ENCODE results near the gene SP9.

SP9 gene

GRCh38 chr2:174334781-174335251 lies at the start of gene SP9:
TSS of gene SP9 (plus strand) at chr2:174334954. CDS start at chr2:174335093, 139 bp downstream.
- peak within 1 kb of the TSS; percentile 30 for H3K4me3 ChIP-seq (ENCODE audit: low read depth, low read length)

GRCh38 chr2:174286172-174286571 lies 48.6 kb upstream of the SP9 start:
- H3K4me3 ChIP-seq (ENCODE audit: low read depth, low read length): no peak overlapping the region

GRCh38 chr2:174292908-174293307 lies 41.8 kb upstream of the SP9 start:
- H3K4me3 ChIP-seq (ENCODE audit: low read depth, low read length): no peak overlapping the region

GRCh38 chr2:174300114-174300513 lies 34.6 kb upstream of the SP9 start:
- H3K4me3 ChIP-seq (ENCODE audit: low read depth, low read length): no peak overlapping the region

- H3K4me3 ChIP-seq (ENCODE audit: low read depth, low read length): no peak overlapping the region
Observed at GRCh38 chr2:174312581-174313234, 22.0 kb upstream of the SP9 start.

GRCh38 chr2:174322149-174322548 lies 12.6 kb upstream of the SP9 start:
- no peak overlapping the region for H3K4me3 ChIP-seq (ENCODE audit: low read depth, low read length)

GRCh38 chr2:174322746-174323145 lies 12.0 kb upstream of the SP9 start:
- H3K4me3 ChIP-seq (ENCODE audit: low read depth, low read length): no peak overlapping the region

- H3K4me3 ChIP-seq (ENCODE audit: low read depth, low read length): no peak overlapping the region
Observed at GRCh38 chr2:174324530-174324929, 10.2 kb upstream of the SP9 start.

GRCh38 chr2:174325373-174326160 lies 9.2 kb upstream of the SP9 start:
- peak overlapping the region; percentile 65 for H3K4me3 ChIP-seq (ENCODE audit: low read depth, low read length)

GRCh38 chr2:174326161-174327020 lies 8.4 kb upstream of the SP9 start:
- peak overlapping the region; percentile 65 for H3K4me3 ChIP-seq (ENCODE audit: low read depth, low read length)

- H3K4me3 ChIP-seq (ENCODE audit: low read depth, low read length): no peak overlapping the region
Observed at GRCh38 chr2:174327021-174327840, 7.5 kb upstream of the SP9 start.

- H3K4me3 ChIP-seq (ENCODE audit: low read depth, low read length): no peak overlapping the region
Observed at GRCh38 chr2:174327841-174328113, 7.0 kb upstream of the SP9 start.

- peak overlapping the region; percentile 8 for H3K4me3 ChIP-seq (ENCODE audit: low read depth, low read length)
Observed at GRCh38 chr2:174328114-174328960, 6.4 kb upstream of the SP9 start.

GRCh38 chr2:174328961-174329715 lies 5.6 kb upstream of the SP9 start:
- no peak overlapping the region for H3K4me3 ChIP-seq (ENCODE audit: low read depth, low read length)

- no peak overlapping the region for H3K4me3 ChIP-seq (ENCODE audit: low read depth, low read length)
Observed at GRCh38 chr2:174330945-174331594, 3.7 kb upstream of the SP9 start.

GRCh38 chr2:174331595-174332216 lies 3.0 kb upstream of the SP9 start:
- no peak overlapping the region for H3K4me3 ChIP-seq (ENCODE audit: low read depth, low read length)

- no peak overlapping the region for H3K4me3 ChIP-seq (ENCODE audit: low read depth, low read length)
Observed at GRCh38 chr2:174332217-174332963, 2.4 kb upstream of the SP9 start.

GRCh38 chr2:174333017-174333371 lies 1.8 kb upstream of the SP9 start:
- H3K4me3 ChIP-seq (ENCODE audit: low read depth, low read length): no peak overlapping the region
